Mucosa of gallbladder (tissue), 1 donor: ENCODE data around the gene C1QC. TPM values are rescaled to one million over a fixed set of nuclear protein-coding genes. Genes with fewer than 3 reads are reported as not detected.

Experiments used
- DNase-seq: peaks from one replicate; pipeline ENCODE4 v3.0.0-alpha.2; 2020; ENCODE audit warnings: low spot score
- total RNA-seq: library from RNA; stranded (reverse); gene quantifications from one replicate; pipeline ENCODE4 v1.2.1, GENCODE V29; 2021
- donor health status: DM: no; HTN: no; CAD: no.

The C1QC gene
- total RNA-seq: 217 TPM

DNA sequence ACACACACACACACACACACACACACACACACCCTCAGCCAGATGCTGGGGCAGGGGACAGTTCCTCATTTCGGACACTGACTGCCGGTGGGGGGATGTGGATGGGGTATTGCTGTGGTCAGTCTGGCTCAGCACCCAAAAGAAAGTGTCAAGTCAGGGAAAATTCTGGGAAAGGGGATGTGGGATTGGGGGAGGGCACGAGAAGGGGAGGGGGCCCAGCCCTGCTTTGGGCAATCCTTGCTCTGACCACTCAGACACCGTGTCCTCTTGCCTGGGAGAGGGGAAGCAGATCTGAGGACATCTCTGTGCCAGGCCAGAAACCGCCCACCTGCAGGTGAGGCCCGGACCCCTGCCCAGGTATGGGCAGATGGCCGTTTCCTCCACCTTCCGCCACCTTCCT lies at the start of gene C1QC:
Gene C1QC, plus strand, starts transcription at position 253 of the 400 bp plus-strand sequence. CDS start 391 bp downstream, outside the sequence.
- peak; percentile 51 for DNase-seq

DNA sequence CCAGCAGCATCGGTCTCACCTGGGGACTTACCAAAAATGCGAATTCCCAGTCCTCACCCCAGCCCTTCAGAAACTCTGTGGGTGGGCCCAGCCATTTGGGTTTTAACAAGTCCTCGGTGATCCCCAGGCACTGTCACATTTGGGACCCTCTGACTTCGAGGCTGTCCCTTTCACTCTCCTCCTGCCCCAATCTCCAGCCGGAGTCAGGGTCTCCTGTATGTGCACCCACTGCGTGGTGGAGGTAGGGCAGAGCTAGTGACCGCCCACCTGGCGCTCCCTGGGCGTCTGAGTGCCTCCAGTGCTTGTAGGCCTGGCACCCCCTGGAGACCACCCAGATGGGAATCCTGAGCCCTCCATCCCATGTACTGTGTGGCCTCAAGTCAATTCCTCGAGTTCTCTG lies 49.0 kb upstream of the C1QC start:
- no peak for DNase-seq

DNA sequence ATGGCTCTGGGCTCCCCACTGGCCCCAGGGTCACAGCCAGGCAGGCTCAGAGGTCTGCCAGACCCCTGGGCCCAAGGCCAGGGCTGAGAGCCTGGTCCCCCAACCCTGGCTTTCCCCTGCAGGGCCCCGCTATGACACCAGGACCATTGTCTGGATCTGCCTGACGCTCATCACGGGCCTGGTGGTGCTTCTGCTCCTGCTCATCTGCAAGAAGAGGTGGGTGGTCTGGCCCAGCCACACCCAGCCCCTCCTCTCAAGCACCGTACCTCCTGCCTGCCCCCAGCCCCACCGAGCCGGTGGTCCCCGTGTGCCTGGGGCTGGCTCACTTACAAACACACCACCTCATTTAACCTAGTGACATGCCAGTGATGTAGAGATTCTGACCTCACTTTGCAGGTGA lies 48.3 kb upstream of the C1QC start:
- DNase-seq: no peak

DNA sequence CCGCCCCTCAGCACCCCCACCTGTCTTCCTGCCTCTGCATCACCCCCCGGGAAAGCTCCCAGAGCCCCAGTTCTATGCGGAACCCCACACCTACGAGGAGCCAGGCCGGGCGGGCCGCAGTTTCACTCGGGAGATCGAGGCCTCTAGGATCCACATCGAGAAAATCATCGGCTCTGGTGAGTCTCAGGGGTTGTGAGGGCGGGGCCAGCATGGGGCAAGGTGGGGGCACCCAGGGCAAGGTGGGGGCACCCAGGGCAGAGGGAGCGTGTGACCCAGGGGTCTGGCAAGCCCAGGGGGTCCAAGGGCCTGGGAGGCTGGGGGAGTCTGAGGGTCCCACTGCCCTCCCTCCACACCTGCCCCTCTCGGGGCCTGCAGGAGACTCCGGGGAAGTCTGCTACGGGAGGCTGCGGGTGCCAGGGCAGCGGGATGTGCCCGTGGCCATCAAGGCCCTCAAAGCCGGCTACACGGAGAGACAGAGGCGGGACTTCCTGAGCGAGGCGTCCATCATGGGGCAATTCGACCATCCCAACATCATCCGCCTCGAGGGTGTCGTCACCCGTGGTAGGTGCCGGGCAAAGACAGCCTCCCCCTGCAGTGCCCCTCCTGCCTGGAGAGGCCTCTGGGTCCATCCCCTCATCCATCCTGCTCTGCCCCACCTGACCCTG lies 46.0 kb upstream of the C1QC start:
- DNase-seq: no peak

DNA sequence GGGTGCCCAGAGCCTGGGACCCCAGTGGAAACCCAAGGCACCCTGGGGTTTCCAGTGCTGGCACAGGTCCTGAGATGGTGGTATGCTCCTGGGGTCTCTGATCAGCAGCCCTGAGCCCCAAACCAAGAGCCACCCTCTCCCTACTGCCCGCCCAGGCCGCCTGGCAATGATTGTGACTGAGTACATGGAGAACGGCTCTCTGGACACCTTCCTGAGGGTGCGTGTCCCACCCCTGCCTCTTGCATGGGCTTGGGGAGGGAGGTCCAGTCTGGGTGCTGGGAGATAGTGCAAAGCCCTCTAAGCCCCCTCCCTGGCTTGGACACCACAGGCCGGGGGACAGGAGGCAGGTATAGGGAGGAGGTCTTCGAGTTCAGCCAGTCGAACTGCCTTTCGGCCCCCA lies 45.4 kb upstream of the C1QC start:
- no peak for DNase-seq

DNA sequence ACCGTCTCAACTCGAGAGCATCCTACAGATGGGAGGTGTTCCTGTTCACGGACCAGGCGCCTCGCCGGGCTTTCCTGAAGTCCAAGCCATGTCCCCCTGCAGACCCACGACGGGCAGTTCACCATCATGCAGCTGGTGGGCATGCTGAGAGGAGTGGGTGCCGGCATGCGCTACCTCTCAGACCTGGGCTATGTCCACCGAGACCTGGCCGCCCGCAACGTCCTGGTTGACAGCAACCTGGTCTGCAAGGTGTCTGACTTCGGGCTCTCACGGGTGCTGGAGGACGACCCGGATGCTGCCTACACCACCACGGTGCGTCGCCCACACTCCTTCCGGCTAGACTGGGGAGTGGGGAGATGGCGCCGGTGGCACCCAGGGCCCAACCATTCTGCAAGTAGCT lies 44.7 kb upstream of the C1QC start:
- DNase-seq: no peak

DNA sequence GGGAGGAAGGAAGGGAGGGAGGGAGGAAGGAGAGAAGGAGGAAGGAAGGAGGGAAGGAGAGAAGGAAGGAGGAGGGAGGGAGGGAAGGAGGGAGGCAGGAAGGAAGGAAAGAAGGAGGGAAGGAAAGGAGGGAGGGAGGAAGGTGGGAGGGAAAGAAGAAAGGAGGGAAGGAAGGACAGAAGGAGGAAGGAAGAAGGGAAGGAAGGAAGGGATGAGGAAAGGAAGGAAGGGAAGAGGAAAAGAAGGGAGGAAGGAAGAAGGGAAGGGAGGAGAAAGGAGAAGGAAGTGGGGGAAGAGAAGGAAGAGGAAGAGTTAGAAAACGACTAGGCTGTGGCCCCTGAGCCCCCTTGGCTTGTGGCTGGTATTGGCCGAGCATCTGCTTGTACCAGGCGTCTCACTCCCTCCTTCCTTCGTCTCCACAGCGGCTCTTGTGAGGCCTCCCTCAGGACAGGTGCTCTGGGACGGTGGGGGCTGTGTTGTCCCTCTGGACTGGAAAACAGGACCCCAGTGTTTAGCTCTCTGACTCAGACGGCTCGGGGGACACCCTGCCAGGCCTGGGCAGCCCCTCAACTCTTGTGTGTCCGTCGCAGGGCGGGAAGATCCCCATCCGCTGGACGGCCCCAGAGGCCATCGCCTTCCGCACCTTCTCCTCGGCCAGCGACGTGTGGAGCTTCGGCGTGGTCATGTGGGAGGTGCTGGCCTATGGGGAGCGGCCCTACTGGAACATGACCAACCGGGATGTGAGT lies 43.2 kb upstream of the C1QC start:
- no peak for DNase-seq

DNA sequence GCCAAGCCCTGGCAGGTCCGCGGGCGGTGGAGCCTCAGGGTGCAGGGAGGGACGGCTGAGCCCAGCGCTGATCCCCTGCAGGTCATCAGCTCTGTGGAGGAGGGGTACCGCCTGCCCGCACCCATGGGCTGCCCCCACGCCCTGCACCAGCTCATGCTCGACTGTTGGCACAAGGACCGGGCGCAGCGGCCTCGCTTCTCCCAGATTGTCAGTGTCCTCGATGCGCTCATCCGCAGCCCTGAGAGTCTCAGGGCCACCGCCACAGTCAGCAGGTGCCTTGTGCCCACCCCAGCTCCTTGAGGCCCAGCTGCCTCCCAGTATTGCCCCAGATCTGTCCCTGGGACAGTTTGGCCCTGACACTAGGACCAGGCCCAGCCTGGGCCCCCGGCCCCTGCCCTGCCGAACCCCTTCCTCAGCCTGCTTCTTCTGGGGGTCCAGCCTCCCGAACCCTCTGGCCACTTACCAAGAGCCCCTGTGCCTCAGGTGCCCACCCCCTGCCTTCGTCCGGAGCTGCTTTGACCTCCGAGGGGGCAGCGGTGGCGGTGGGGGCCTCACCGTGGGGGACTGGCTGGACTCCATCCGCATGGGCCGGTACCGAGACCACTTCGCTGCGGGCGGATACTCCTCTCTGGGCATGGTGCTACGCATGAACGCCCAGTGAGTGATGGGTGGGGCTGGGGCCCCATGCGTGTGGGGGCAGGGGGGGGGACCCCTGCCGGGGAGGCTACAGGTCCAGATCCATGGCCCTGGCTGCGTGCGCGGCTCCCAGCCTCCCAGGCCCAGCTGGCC lies 42.4 kb upstream of the C1QC start:
- DNase-seq: no peak

DNA sequence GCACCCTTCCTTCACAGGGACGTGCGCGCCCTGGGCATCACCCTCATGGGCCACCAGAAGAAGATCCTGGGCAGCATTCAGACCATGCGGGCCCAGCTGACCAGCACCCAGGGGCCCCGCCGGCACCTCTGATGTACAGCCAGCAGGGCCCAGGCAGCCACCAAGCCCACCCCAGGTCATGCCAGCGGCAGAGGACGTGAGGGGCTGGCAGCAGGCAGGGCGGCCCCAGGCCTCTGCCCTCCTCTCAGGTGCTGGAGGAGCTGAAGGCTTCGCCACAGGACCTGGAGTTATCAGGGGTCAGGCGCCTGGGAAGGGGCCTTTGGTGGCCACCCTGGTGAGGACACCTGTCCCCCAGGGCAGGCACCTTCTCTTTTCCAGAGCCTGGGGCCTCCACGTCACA lies 41.8 kb upstream of the C1QC start:
- DNase-seq: no peak

DNA sequence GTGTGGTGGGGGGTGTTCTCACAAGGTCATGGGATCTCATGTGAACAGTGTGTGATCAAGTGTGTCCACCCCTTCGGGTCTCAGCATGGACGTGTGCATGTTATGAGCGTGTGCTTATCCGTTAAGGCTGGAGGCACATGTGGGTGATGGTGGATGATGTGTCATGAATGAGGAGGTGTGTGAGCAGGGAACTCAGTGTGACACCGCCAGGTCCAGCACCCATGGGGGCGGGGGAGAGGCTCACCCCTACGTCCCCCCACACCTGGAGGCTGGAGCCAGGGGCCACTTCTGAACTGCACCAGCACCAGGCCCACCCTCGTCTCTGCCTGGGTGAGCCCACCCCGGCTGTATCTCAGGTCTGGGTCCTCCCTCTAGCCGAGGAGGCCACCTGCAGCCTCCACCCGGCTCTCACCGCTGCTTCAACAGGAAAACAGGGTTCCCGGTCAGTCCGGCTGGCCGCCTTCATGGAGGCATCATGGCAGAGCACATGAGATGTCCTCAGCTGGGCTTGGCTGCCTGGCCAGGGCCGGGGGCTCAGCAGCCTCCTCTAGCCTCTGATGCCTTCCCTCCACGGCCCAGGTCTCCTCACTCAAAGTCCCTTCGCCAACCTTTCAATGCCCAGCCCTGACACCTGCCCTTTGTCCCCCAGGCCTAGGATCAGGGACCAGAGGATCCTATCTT lies 41.2 kb upstream of the C1QC start:
- no peak for DNase-seq

DNA sequence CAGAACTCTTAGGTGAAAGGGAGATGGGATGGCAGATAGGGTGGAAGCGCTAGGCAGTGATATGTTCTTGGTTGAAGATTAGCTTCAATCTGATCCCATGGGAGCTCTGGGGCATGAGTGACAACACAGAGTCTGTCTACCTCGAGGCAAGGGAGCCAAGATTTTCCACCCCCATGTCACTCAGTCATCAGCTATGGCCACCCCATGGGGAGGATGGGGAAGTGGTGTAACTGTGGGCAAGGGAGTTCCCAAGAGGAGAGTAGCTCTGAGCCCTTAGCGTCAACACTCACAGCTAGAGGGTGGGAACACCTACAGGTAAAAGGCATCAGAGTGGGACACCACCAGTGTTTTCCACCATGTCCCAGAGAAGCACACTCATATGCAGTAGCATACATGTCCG lies 37.3 kb upstream of the C1QC start:
- no peak for DNase-seq

DNA sequence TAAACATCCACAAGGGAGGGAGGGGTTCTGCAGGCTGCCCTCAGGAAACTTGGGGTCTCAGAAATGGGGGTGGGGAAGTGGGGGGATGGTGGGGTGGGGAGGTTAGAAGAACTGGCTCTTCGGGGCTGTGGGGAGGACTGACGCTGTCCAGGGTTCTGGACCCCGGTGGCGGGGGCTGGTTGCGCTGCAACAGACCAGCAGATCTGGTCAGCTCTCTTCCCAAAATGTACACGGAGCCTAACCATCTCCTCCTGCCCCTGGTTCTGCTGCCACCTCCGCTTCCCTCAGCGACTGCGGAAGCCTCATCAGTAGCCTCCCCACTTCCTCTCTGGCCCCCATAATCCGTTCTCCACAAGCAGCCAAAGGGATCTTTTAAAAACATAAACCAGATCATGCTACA lies 36.3 kb upstream of the C1QC start:
- DNase-seq: no peak

DNA sequence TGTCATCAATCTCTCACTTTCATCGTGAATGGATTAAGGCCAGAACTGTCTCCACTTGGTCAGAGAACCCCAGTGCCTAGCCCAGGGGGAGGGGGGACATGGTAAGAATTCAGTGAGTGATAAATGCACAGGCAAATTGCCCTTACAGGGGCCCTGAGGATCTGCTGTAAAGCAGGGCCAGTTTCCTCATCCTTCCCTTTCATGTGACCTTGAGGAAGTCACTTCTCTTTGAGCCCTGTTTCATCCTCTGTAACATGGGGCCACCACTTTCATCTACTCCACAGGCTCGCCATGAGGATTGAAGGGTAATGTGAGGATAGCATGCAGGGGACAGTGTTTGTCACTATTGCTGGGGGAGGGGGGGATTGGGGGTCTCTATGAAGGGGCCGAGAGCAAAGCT lies 35.1 kb upstream of the C1QC start:
- DNase-seq: no peak

DNA sequence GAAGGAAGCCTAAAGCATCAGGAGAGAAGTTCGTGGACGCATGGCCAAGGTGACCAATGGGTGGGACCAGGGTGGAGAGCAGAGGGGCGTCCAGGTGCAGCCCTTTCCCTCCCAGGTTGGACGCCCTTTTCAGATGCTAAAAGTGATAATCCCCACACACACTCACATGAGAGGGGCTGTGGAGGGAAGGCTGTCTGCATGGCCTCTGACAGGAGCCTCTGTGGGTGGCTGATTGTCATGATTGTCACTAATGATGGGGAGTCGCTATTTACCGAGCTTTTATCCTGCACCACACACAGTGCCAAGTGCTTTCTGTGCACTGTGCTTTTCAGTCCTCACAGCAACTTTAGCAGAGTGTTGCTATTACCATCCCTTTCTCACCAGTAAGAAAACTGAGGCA lies 34.1 kb upstream of the C1QC start:
- DNase-seq: no peak

DNA sequence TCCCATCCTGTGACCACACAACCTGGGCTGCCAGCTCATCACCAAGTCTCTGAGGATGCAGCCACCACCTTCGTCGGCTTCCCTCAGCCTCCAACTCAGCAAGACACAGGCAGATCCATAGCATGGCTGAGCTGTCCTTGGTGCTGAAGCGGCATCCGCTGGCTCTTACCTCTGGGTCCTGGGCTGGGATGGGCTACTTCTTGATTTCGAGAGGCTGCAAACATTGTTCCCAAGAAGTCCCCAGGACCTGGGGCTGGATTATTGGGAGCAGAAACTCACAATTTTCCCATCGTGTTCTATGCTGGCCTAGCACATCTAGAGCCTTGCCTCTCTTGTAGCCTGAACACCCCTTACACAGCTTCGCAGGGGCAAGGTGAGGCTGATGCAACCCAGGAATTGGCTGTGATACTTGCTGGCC lies 31.9 kb upstream of the C1QC start:
- DNase-seq: peak; percentile 60

DNA sequence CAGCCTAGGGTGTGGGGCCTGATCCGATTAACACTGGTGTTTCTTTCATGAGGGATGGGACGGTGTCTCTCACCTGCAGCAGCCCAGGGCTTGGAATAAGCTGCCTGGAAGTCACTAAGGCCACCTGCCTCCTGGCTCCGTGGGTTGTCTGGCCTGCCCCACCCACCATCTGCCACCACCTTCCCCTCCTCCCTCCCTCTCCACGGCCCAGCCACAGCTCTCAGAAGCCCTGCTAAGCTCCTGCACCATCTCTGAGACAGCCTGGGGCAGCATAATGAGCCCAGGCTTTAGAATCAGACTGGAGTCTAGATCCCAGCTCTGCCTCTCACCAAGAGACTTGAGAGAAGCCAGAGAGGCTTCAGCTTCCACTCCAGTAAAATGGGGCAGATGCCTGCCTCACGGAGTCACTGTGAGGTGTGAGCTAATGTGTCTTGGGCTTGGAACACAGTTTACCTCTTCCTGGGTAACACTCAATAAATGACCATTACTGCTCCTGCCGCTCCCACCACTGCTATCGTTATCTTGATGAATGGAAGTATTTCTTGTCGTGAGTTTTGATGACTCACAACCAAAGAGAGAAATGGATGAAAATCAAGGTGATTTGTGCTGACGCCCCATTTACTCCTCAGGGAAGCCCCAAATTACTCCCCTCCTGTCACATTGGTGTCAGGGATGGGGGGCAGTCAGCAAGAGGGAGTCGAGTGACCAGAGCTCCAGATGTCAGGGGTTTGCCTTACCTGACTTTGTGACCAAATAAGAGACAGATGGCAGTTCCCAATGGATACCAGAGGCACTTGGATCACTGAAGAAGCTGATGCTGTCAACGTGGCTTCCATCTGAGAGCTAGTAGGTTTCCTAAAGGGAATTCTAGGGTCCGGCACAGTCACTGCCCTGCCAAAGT lies 30.5 kb upstream of the C1QC start:
- DNase-seq: no peak

DNA sequence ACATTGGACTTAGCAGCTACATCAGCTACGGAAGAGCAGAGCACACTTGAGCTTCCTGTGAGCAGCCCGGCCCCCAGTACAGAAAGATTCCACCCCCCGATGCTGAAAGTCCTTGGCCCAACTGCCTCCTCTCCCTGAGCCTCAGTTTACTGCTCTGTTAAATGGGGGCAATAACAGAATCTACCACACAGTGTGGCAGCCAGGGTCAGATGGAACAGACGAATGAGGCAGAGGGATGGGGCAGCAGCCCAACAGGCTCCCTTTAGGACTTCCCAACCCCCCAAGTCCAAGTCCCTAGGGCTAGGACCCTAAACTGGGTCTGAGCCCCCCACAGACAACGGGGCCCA lies 29.9 kb upstream of the C1QC start:
- DNase-seq: no peak

DNA sequence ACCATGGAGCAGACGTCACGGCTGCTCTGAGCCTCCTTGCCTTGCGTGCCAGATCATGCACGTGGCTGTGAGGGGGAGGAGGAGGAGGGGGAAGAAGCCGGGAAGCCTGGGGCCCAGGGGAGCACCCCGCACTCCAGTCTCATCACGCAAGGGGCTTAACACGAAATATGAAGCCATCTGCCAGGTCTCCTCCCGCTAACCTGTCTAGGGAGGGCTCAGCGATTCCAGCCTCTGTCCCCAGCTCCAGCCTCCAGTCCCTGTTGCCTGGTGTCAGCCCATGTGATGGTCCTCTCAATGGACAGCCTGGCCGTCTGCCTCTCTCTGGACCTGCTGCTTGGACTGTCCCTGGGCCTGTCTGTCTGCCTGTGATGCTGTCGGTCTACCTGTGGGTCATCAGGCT lies 29.5 kb upstream of the C1QC start:
- DNase-seq: no peak

DNA sequence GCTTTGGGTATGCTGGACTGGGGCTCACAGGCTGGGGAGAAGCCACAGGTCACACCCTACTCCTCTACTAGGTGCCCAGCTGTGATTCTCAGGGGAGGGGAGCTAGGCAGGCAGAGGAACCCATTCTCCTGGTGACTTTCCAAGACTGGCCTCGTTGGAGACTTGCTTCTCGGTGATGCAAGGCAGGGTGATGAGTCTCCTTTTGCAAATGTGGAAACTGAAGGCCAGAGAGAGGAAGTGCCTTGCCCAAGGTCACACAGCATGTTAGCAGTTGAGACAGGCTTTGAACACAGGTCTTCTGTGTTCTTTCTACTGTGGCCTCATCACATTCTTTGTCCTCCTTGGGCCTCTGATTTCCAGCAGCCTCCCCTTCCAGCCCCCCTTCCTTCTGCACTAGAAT lies 27.5 kb upstream of the C1QC start:
- no peak for DNase-seq

DNA sequence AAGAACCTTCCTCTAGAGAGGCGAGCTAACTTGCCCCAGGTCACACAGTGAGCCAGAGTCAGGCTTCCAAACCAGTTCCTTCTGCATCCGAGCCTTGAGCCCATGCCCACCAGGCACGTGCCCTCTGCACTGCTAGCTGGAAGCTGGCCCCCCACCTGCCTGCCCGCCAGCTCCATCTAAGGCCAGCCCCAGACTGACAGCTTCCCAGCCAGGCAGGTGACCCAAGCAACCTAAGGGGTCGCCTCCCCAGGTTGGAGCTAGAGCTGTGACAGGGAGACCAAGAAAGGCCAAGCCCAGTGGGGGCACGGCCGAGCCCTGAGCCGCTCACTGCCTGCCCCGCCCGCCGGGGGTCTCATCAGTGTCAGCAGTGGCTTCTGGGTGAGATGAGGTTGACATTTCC lies 26.9 kb upstream of the C1QC start:
- no peak for DNase-seq

DNA sequence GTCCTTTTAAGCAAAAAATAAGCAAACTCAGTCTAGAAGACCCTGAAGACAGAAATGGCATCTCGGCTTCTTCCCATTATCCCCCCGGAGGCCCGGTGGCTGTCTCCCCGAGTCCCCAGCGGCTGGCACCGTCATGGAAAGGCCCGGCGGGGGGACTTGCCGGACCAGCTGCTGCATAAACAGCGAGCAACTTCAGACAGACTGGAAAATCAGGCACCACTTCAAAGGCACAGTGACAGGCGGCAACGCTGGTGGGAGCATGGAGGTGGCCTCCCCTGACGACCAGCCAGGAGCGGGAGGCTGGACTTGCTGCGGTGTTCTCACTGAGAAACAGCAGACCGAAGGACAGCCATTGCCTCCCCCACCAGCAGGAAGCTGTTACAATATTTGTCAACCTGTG lies 25.4 kb upstream of the C1QC start:
- DNase-seq: no peak
